GM19452 (cell line): ENCODE measurements around the gene KRTAP4-9.
"Not testable (repeated sequence)": the region's sequence is repeated elsewhere in the genome, so short reads cannot be mapped to it uniquely, and the experiment has no call there.

Experiments used
- ATAC-seq: cut with Tn5 transposase; IDR thresholded peaks from one replicate; pipeline ENCODE4 v1.9.1; 2021; ENCODE audit not compliant: unreplicated experiment

KRTAP4-9 gene

GRCh38 chr17:41126412-41126811 is 21.2 kb downstream of the KRTAP4-9 start:
- ATAC-seq = no peak

DNA sequence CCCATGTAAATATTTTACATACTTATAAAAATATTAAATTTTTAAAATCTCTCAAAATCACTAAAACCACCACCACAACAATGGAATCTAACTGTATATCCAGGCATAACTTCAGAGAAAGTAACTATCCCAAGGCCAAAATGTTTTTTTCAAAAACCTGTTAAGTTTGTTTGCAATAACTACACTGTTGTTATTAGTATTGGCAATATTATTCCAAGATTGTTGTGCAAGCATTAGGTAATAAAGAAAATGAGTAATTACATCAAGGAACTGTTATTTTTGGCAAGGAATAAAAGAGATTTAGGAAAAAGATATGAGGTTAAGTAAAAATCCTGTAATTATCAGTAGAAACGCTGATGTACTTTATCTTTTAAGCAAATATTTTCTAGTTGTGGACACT is 22.2 kb downstream of the KRTAP4-9 start:
- ATAC-seq = no peak

GRCh38 chr17:41131979-41132378 is 26.8 kb downstream of the KRTAP4-9 start:
- no peak for ATAC-seq

- no peak for ATAC-seq
These were observed 28.9 kb downstream of the KRTAP4-9 start for GRCh38 chr17:41133880-41134735.

GRCh38 chr17:41139865-41140264 is 34.7 kb downstream of the KRTAP4-9 start:
- ATAC-seq = not testable (repeated sequence)

GRCh38 chr17:41140360-41141131 is 35.4 kb downstream of the KRTAP4-9 start, which contains the start of gene KRTAP4-6:
Gene KRTAP4-6, minus strand, starts transcription at chr17:41140544. Its CDS starts 57 bp downstream, at chr17:41140487.
- no peak for ATAC-seq

- ATAC-seq = no peak
These were observed 36.2 kb downstream of the KRTAP4-9 start for GRCh38 chr17:41141361-41141760.

GRCh38 chr17:41144846-41145245 is 39.7 kb downstream of the KRTAP4-9 start:
- ATAC-seq = no peak

DNA sequence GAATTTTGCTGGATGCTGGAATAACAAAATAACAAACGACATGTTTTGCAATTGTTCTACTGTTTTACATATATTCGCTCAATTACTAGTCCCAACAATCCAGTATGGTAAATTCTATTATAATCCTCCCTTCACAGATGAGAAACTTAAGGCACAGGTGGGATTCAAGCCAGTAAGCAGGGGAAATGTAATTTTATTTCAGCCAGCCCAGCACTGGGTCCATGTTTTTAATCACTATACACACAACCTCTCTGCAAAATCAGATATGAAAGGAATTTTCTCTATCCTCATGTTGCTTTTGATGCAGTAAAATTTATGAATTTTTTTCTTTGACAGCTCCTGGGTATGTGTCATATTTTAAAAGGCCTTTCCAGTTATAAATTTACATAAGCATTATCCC is 40.1 kb downstream of the KRTAP4-9 start:
- no peak for ATAC-seq

GRCh38 chr17:41147531-41148204 is 42.5 kb downstream of the KRTAP4-9 start:
- ATAC-seq = no peak

DNA sequence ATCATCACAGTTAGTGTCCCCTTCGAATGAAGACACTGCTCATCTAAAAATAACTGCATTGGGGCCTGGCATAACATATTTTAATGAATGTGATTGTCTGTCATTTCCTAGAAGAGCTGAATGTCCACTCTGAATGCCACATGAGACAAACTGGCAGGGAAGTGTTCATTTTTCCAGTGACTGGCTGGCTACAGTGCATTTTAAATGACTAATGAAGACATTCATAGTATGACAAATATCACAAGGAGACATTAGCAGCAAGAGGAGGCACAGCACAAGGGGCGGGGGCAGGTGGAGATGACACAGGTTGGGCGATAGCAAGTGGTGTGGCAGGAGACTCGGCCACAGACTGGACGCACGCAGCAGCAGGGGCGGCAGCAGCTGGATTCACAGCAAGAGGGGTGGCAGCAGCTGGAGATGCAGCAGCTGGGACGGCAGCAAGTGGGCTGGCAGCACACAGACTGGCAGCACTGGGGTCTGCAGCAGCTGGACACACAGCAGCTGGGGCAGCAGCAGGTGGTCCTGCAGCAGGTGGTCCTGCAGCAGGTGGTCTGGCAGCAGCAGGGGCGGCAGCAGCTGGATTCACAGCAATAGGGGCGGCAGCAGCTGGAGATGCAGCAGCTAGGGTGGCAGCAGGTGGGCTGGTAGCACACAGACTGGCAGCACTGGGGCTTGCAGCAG is 43.9 kb downstream of the KRTAP4-9 start:
- not testable (repeated sequence) for ATAC-seq

DNA sequence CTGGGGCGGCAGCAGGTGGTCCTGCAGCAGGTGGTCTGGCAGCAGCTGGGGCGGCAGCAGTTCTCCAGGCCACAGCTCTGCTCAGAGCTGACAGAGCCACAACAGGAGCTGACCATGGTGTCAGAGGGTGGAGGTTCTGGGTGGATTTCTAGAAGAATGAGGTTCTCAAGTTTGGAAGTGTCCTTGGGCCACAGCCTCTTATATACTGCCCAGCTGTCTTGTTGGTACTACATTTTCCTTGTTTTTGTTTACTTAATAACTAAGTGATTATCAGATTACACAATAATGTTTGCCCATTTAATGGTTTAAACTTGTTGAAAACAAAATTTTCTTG is 44.4 kb downstream of the KRTAP4-9 start, which contains the start of gene KRTAP4-5:
Gene KRTAP4-5, minus strand, starts transcription at position 174 of the 334 bp plus-strand sequence. Its CDS starts 58 bp downstream, at position 116.
- no peak for ATAC-seq

DNA sequence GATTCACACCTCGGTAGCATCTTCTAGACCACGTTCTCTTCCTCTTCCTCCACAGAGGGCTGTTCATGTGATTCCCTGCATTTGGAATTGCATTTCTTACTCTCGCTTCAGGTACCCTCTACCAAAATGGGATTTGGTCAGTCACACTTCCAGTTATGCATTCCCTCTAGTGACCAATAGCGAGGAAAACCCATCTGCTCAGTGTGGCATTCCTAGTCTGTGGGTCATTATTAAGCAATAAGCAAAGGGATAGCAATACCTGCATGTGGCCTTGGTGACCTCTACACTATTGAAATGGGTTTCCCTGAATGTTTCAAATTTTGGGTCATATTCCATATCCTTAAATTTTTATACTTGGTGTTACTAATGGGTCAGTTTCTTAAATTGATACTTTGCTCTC is 44.8 kb downstream of the KRTAP4-9 start:
- ATAC-seq = no peak

GRCh38 chr17:41151525-41151924 is 46.3 kb downstream of the KRTAP4-9 start:
- ATAC-seq = no peak

- no peak for ATAC-seq
These were observed 48.7 kb downstream of the KRTAP4-9 start for GRCh38 chr17:41153856-41154255.
